ENCODE measurements around the gene MLLT11.

The MLLT11 gene

GRCh38 chr1:151058692-151059091, 1.5 kb upstream of the MLLT11 start:
- DNase-seq: peak; percentile 70

DNA sequence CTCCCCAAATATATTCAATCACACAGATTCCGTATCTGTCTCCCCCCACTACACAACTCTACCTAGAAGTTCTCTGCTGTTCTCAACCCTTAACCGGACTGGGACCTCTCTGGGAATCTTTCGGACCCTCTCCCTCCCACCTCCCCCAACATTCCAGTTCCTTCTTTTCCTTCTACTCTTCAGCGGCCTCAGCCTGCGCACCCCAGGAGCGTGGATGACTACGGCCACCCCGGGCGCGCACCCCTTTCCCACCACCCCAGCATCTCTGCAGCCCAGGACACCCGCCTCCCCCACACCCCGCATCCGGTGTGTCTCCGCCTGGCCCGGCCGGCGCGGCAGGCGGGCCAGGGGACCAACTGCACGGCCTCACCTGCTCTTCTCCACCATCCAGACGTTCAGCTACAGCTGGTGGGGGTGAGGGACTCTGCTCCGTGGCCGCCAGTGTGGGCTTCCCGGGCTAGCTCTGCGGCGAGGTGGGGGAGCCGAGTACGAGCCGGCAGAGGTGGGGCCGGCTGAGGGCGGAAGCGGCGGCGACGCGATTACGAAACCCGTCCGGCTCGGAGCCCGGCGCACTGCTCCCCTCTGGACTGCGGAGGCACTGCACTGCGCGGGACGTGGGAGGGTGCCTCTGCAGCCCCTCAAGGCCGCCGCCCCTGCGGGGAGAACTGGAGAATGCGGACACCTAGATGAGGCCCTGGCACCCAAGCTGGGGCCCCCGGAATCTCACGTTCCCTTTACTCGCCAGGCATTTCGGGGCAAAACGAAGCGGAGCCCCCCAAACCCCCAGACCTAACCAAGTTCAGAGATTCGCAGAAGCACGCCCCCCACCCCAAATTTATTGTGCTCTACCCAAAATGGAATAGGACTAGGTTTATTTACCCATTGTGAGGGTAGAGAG, 839 bp upstream of the MLLT11 start, which contains the start of gene CDC42SE1:
CDC42SE1 (minus strand) TSS at position 514 of the 898 bp plus-strand sequence. CDS start 3,892 bp downstream, outside the sequence.
- DNase-seq: peak; percentile 93

DNA sequence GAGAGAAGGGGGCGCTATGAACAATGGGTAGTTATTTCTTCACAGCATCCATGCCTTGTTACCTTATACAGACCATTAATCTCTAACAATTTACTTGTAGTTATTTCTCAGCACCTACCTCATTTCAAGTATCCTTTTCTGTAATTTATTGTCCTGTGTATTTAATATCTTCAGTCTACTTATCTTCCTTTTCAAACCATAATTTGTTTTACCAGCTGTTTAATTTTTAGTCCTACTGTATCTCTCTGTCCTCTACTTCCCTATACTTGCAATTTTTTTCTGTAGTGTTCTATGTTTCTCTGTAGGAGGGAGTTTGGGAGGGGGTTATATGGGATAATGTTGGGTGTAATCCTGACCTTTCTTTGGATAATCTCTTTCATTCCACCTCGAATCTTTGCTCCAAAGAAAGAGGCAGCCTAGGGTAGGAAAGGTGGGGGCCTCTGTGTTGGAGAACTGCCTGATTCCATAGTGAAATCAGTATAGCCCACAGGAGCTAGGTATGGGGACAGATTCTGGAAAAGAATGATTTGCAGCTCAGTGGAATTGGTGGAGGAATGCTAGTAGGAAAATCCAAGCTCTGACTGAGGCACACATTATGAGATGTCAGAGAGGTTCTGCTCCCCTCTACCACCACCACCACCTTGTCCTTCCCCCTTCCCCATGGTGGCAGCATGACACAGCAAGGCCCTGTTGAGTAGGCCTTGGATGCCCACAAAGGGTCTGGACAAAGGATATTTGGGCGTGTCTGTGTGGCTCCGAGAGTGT, 642 bp downstream of the MLLT11 start:
- DNase-seq: no peak

DNA sequence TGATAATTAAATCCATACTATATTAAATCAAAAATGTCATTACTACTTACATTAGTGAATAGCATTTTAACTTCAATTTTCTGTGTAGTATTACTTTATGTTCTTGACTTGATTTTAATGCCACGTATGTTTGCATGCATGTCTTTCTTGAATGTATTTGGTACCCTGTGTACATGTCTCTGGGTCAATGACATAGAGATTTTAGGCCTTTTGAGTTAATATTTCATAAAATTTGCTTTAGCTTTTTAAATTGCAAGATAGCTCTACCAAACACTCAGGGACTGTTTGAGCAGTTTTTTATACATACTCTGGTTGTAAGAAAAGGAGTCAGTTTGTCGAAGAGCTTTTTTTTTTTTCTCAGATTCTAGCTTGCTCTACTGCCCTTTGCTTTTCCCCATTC, 1.5 kb downstream of the MLLT11 start:
- no peak for DNase-seq

- DNase-seq: peak; percentile 8
Measured at GRCh38 chr1:151062741-151063371, 2.7 kb downstream of the MLLT11 start.

GRCh38 chr1:151065089-151065645, 5.0 kb downstream of the MLLT11 start:
- DNase-seq: no peak

DNA sequence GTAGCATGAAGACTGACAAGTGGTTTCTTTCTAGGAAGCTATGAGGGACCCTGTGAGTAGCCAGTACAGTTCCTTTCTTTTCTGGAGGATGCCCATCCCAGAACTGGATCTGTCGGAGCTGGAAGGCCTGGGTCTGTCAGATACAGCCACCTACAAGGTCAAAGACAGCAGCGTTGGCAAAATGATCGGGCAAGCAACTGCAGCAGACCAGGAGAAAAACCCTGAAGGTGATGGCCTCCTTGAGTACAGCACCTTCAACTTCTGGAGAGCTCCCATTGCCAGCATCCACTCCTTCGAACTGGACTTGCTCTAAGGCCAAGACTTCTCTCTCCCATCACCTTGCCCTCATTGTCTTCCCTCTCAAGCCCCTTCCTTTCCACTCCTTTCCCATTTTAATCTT, 7.0 kb downstream of the MLLT11 start:
- DNase-seq: peak; percentile 21

DNA sequence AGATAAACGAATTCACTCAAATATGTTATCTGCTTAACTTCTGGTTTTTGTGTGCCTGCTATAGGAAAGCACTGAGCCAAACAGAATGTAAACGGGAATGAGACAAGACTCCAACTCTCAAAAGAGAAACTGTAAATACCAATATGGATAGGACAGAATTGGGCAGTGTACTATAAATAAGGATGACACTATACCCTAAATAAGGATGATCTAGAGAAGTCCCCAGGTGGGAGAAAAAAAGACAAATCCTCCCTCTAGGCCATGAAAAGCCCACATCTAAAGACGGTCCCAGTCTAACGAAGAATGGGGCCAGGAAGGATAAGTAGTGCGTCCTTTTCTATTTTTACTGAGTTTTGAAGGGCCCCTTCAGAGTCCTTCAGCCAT, 8.9 kb downstream of the MLLT11 start:
- no peak for DNase-seq

DNA sequence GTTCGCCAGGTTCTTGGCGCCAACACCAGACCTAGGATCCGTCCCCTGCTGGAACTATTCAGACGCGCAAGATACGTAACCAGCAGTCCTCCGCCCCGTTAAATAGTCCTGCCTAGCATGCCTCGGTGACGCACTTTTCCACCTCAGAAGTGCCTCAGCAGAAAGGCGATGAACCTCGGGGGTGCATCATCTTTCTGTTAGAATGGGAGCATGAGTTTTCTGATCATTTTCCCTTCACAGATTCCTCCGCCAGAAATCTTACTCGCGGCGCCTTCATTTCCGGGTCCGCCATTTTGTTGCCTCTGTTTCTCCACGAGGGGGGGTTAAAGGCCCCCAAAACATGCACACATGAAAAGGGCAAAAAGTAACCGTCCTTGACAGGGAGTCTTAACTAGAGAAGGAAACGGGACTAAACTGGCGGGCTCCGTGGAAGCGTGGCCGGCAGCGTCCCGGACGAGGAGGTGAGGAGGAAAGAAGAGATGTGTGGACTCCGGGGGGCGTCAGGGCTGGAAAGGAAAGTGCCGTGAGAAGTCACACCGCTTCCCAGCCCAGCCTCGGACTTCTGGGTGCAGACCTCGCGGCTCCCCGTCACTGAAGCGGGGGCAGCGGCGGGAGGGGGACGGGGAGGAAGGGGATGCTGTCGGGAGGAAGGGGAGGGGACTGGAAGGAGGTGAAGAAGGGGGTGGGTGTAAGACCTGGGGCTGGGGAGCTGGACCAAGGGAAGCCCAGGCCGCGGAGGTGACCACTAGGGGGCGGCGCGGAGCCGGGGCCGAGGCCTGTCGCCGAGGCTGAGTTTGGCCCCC, 10.5 kb downstream of the MLLT11 start, which contains the start of gene GABPB2:
GABPB2 (plus strand) TSS at position 288 of the 803 bp plus-strand sequence. CDS start 17,429 bp downstream, outside the sequence.
- DNase-seq: peak; percentile 95

DNA sequence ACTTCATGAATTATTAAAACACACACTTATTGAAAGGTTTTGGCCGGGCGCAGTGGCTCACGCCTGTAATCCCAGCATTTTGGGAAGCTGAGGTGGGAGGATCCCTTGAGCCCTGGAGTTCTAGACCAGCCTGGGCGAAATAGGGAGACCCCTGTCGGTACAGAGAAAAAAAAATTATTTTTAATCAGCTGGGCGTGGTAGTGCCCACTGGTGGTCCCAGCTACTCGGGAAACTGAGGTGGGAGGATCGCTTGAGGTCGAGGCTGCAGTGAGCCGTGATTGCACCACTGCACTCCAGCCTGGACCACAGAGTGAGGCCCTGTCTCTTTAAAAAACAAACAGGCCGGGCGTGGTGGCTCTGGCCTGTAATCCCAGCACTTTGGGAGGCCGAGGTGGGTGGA, 12.0 kb downstream of the MLLT11 start:
- peak; percentile 45 for DNase-seq

DNA sequence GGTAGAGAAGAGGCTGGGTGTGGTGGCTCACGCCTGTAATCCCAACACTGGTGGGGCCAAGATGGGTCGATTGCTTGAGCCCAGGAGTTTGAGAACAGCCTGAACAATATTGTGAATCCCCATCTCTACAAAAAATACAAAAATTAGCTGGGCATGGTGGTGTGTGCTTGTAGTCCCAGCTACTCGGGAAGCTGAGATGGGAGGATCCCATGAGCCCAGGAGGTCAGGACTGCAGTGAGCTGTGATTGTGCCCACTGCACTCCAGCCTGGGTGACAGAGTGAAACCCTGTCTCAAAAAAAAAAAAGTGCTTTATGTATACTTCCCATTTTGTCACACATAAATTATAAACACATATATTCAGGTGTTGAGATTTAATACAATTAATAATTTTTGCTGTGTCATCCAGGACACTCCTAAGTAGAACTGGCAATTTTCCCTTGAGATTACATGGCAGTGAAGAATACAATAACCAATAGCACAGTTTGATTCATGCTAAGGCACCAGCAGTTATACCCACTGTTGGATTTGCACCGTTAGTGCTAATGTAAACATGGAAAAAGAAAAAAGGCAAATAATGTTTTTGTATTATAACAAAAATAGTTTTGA, 25.9 kb downstream of the MLLT11 start:
- DNase-seq: no peak

DNA sequence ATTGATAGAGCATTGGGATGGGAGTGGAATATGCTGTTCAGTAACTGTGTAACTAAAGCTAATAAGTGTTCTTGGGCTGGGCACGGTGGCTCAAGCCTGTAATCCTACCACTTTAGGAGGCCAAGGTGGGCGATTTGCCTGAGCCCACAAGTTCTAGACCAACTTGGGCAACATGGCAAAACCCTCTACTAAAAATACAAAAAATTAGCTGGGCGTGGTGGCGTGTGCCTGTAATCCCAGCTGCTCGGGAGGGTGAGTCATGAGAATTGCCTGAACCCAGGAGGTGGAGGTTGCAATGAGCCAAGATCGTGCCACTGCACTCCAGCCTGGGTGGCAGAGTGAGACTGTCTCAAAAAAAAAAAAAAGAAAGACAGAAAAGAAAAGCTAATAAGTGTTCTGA, 37.2 kb downstream of the MLLT11 start:
- peak; percentile 39 for DNase-seq

DNA sequence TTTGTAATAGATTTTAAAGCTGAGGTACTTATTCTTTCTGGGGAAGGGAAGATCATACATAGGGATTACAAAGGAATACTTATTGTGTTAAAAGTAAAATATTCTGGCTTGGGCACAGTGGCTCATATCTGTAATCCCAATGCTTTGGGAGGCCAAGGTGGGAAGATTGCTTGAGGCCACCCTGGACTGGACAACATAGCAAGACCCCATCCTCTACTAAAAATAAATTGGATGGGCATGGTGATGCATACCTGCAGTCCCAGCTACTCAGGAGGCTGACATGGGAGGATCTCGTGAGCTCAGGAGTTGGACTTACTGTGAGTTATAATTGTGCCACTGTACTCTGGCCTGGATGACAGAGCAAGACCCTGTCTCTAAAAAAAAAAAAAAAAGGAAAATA, 37.9 kb downstream of the MLLT11 start:
- DNase-seq: peak; percentile 12

- no peak for DNase-seq
Measured at GRCh38 chr1:151104630-151105029, 44.4 kb downstream of the MLLT11 start.

DNA sequence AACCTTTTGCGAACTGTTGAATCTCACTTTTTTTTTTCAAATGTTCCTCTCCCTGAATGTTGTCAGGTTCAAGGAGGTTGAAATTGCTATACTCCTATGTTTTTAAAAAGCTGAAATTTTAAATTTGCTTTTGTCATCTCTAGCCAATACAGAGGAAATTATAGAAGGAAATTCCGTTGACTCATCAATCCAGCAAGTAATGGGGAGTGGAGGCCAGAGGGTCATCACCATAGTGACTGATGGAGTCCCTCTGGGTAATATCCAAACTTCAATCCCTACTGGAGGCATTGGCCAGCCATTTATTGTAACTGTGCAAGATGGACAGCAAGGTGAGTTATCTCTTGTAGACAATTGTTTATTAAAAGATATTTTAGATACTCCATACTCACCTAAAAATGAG, 46.7 kb downstream of the MLLT11 start:
- DNase-seq: no peak

DNA sequence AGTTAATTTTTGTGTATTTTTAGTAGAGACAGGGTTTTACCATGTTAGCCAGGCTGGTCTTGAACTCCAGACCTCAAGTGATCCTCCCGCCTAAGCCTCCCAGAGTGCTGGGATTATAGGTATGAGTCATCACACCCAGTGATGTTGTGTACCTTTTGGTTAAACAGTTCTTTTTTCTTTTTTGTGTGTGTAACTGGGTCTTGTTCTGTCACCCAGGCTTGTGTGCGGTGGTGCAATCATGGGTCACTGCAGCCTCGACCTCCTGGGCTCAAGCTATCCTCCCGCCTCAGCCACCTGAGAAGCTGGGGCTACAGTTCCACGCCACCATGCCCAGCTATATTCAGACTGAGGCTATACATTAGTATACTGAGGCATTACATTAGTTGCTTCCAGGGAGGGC, 48.1 kb downstream of the MLLT11 start:
- DNase-seq: peak; percentile 47

GRCh38 chr1:151113877-151114276, 53.7 kb downstream of the MLLT11 start:
- no peak for DNase-seq
